NCI-H1930 (cell line): ENCODE data around the gene HNRNPAB.
"Not testable (repeated sequence)": the region's sequence is repeated elsewhere in the genome, so short reads cannot be mapped to it uniquely, and the experiment has no call there.

Experiments used
- DNase-seq, 2 experiments: peaks; one replicate each; lab custom pipeline; 2025; lab: John Stamatoyannopoulos, UW

Gene HNRNPAB

DNA sequence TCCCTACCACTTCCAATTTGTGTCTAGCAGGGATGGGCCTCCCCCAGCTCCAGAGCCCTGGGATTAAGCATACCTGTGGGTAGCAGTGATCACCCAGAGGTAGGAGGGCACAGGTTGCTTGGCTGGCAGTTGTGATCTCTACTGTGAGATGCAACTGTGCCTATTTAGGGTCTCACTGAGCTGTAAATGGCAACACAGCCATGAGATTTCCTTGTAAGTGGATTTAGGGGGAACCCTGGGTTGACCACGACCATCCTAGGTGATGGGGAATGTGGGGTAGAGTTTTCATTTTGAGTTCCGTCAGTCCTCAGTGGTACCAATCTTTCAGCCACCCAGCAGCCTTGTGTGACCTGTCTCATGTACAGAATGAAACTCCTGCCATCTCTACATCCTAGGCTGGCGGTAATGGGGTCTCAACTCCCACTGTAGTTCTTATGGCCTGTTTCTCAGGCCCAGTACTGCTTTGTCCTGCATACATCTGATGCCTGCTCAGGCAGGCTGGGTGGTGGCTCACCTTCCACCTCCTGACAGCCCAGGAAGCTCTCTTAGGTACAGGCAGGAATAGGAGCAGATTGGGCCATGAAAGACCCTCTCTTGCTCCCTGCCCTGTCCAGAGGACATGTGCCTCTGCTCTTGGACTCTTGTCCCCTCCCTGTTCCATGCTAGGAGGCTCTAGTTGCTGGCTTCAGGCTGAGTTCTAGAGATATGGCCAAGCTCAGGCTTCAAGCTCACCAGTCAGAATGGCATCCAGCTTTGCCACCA, 8.1 kb downstream of the HNRNPAB start:
- no peak for DNase-seq

DNA sequence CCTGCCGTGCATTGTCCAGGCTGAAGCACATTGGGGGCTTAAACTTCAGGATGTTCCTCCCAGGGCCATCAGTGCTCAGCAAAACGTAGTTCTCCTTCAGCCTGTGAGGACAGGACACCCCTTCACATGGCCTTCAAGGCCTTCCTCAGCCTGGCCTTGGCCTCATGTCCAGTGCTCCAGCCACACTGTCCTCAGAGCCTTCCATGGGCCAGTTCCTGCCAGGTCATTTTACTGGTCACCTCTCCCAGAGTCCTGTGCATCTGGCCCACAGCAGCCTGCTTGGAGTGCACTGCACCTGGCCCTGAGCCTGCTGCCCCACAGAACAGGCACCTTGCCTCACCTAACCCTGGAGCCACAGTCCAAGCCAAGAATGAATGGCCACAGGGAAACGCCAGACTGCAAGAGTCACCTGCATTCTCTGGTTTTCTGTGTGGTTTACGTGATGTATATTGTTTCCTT, 8.7 kb downstream of the HNRNPAB start:
- no peak for DNase-seq

DNA sequence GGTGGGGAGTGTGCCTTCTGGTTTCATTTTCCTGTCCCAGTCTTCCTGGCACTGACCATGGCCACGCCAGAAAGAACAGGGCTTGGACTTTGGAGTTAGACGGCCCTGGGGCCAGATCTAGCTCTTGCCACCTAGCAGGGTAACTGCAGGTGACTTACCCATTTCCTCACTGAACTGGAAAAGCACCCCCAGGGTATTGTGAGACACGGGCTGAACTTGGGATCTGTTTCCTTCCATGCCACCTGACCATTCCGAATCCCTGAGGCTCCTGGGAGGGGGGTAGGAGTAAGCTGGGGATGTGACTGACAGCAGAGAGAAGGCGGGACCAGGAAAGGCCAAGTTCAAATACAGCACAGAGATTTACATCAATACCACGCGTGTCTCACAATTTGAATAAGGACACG, 9.4 kb downstream of the HNRNPAB start:
- DNase-seq = no peak

DNA sequence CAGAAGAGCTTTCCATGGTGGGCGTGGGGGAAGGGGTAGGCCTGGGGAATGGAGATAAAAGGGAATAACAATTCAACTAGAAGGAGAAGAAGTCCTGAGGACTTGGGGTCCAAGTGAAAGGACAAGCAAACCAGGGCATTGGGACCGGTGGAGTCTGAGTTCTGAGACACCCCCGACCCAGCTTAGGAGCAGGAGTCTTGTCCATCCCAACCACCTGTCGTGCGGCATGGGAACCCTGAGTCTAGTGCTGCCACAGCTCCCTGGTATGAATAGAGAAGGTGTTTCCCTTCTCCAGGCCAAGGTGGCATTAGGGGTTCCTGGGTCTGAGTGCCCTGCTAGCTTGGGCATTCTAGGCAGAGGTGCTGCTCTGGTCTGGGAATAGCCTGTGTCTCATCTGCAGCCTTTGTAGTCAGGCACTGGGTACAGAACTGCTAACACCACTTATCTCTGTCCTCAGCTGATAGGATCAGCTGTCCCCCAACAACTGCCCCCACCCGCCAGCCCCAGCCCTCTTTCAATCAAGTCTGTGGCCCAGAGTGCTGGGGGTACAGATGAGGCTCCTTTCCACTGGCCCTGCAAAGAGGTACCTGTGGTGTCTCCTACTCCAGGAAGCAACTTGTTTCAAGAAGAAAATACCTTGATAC, 9.9 kb downstream of the HNRNPAB start:
- no peak for DNase-seq

DNA sequence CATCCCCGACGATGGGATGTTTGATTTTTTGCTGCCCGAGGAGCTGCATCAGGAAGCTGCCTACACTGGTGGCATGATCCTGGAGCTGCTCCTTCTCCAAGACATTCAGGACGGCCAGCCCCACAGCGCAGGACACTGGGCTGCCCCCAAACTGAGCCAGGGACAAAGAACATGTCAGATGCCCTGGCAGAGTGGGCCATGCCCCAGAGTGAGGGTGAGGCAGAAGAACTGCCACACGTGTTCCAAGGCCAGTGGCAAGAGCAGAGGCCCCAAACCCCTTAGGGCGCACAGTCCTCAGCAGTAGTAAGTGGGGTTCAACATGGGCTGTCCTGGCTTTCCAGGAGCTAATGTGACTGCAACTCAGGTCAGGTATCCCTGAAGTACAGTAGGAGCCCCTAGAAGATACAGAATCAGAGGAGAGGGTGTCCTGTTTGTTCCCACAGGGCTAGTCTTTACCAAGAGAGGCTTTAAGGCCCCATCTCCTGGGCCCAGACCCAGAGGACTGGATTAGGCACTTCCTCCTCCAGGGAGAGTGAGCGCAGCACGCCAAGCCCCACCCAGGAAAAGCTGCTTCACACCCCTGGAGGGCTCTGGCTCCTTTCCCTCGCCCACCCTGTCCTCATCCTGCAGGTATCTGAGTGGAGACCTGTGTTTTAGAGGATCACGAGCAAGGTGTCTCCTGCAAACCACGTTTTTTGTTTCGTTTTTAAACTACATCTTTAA, 11.1 kb downstream of the HNRNPAB start:
- DNase-seq = no peak

DNA sequence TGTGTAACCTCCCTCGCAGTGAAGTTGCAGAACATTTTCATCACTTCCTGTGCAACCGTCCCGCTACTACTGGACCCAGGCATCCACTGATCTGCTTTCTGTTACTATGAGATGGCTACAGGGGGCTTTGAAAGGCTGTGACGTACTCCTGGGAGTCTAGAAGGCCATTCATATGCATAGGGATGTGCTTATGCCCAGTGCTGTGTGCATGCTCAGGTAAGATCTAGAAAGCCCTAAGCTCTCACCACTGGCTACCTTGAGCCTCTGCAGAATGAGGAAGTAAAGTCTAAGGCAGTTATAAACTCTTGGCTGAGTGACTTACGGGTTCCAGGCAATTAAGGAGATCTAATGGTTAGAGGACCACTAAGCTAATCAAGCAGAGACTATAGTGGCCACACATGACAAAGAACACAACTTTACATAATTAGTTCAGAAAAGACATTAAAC, 11.8 kb downstream of the HNRNPAB start:
- DNase-seq = no peak

DNA sequence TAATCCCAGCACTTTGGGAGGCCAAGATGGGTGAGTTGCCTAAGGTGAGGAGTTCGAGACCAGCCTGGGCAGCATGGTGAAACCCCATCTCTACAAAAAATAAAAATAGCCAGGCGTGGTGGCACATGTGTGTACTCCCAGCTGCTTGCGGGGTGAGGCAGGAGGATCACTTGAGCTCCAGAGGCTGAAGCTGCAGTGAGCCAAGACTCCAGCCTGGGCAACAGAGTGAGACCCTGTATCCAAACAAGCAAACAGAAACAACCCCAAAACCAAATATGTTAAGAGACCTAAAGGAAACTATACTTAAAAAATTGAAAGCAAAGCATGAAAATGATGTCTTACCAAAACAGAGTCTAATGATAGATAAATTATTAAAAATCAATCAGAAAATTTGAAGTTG, 12.4 kb downstream of the HNRNPAB start:
- no peak for DNase-seq

DNA sequence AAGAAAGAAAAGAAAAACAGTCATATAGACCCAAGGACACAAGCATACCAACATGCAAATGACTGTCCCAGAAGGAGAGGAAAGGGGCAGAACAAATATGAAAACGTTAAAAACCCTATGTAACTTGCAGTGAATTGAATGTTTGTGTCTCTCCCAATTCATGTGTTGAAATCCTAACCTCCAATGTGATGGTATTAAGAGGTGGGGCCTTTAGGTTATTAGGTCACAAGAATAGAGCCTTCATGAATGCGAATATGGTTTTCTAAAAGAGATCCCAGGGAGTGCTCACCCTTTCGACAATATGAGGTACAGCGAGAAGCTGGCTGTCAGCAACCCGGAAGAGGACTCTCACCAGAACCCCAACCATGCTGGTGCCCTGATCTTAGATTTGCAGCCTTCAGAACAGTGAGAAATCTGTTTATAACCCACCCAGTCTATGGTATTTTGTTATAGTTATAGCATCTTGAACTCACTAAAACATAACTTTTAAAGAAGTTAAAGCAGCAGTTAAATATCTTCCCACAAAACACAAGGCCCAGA, 14.0 kb downstream of the HNRNPAB start:
- no peak for DNase-seq

DNA sequence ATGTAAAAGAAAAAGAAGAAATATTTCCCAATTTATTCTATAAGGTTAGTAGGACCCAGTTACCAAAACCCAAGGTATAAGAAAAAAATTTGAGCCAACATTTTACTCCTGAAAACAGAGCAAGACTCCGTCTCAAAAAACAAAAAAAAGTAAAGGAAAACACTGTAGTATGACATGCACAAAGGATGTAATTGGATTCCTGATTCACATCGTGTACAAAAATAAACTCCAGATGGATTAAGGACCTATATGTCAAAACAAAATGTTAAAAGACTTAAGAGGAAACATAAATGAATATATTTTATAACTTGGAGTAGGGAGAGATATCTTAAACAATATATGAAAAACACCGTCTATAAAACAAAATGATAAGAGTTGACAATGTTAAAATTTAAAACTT, 14.5 kb downstream of the HNRNPAB start:
- no peak for DNase-seq

DNA sequence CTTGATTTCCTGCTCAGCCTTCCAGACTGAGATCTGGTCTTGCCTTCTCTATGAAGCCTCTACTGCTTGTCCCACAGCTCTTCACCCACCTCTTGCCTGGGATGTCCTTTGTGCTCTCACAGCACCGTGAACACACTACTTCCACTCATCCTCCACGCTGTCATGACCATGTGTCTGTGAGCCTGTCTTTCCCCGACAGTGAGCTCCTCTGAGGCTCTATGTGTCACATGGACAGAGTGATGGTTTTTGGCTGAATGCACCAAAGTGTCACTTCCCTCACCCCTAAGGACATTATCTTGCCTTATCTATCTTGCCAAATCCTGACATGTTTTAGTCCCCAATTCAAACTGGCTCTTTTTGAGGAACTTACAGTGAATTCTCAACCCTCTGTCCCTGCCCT, 16.9 kb downstream of the HNRNPAB start:
- no peak for DNase-seq

DNA sequence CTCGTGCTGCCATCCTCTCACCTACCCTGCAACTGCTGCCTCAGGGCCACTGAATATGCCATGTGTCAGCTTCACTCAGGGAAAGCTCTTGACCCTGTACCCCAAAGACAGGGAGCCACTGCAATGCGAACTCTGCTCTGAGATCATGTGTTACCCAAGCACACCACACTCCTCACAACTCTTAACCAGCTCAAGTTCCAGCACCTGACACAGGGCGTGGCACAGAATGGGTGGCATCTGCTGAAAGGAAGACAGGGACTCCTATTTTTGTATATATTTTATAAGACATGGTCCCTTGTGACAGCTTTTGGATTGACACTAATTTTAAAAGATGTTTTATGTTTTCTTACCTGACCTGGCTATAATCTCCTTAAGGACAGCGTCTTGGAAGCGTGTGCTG, 17.5 kb downstream of the HNRNPAB start:
- no peak for DNase-seq

DNA sequence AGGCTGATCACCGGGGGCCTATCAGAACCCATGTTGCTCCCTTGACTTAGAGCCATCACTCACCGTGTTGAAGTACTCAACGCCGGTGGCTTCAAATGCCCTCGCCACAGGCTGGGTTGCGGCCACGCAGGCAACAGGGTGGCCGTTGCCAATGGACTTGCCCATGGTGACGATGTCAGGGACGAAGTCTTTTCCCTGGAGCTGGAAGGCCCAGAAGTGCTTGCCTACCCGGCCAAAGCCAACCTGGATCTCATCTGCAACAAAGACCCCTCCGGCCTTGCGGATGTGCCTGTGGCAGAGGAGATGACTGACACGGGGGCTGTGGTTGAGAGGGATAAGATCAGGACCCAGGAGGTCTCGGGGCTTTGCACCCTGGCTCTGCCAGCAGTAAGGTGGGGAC, 18.0 kb downstream of the HNRNPAB start:
- no peak for DNase-seq

DNA sequence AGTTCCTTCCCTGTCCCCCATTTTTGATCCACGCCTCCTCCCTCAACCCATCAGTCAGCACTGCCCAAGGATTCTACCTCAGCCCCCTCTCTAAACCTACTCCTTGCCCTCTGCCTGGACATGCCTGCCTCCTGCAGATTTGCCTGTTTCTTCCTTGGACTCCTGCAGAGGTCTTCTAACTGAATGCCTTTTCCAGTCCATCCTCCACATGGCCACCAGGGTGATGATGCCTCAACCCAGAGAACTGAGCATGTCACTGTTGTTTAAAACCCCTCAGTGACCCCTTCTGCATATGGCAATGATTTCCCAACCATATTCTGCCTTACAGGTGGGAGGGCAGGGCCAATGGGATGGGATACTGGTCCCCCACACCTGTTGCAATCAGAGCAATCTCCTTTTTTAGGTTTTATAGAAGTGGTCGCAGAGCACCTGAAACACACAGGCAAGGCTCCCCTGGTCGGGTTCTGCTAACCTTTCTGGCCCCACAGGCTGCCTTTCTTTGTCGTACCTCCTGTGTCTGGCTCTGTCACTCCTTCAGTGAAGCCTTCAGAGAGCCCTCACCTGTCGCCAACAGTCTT, 19.0 kb downstream of the HNRNPAB start:
- no peak for DNase-seq

DNA sequence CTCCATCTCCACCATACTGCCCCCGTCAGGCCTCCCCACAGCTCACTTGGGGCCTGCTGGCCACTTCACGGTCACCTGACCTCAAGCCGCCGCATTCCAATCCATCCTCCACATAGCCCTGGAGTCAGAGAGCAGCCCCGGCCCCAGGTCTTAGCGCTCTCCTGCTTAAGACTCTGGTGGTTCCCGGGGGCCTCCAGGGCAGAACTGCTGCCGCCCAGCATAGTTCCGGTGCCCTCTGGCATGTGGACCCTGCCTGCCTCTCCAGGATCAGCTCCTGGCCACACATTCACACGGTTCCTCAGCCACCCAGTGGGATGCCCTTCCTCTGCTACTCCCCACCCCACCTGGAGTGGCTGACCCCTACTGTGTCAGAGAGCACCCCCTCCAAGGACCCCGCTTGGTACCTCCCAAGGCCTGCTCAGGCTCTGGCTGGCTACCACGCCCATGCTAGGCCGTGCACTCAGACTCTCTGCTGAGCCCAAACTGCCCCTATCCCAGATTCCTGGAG, 19.5 kb downstream of the HNRNPAB start:
- no peak for DNase-seq

DNA sequence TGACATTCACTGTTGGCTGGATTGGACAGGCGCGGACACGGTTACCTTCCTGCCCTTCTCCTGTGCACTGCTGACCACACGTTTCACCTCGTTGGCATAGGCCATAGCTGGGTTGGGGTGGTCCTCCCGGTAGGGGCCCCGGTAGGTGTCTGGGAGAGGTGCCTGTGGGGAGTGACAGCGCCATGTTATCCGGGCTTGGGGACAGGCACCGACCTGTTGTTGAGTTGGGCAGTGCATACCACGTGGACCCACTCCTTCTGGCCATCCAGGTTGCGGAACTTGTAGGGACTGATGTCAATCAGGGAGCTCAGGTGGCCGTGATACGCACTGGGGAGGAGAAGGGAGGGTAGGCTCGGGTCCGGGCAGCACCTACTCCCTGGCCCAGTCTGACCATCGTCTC, 20.1 kb downstream of the HNRNPAB start:
- DNase-seq = no peak

DNA sequence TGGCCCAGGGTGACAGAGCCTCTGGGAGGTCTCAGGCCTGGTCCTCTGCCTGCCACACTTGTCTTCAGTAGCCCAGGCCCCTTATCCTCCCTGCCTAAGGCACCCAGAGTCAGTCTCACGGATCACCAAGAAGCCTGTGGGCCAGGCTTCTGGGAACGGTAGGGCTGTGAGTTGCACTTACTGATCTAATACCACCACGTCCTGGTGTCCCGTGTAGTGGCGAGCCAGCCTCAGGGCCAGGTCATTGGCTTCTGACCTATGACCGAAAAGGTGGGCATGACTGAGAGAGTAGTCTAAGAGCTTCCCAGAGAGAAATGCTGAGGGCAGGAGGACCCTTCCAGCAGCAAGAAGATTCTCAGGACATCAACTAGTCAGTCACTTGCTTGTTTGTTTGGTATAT, 20.8 kb downstream of the HNRNPAB start:
- DNase-seq = no peak

DNA sequence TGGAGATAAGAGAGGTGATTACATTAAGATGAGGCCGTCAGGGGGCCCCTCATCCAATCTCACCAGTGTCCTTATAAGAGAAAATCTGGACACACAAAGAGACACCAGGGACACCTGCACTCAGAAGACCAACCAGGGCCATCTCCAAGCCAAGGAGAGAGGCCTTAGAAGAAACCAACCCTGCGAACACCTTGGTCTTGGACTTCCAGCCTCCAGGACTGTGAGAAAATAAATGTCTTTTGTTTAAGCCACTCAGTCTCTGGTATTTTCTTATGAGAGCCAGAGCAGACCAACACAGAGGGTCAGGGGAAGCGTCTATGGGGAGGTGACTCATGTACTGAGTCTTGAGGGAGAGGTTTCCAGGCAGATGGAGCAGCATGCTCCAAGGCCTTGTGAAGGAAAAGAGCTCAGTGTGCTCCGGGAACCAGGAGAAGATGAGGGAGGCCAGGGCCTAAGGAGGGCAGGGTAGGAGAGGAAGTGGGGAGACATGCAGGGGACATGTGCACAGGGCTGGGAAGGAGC, 22.9 kb downstream of the HNRNPAB start:
- DNase-seq = no peak

DNA sequence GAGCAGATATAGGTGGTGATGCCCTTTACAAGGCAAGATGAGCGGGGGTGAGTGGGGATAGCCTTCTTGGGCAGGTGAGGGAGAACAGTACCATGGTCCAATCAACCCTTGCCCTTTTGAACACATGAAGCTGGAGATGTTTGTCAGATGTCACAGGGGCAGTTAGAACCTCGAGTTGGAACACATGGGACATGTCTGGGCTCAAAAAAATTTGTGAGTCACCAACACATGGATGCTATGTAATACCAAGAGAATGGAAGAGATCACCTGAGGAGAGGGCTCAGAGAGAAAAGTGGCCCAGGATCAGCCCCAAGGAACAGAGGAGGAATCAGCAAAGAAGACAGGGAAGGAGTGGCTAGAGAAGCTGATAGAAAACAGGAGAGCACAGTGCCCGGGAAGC, 23.6 kb downstream of the HNRNPAB start:
- DNase-seq = no peak

DNA sequence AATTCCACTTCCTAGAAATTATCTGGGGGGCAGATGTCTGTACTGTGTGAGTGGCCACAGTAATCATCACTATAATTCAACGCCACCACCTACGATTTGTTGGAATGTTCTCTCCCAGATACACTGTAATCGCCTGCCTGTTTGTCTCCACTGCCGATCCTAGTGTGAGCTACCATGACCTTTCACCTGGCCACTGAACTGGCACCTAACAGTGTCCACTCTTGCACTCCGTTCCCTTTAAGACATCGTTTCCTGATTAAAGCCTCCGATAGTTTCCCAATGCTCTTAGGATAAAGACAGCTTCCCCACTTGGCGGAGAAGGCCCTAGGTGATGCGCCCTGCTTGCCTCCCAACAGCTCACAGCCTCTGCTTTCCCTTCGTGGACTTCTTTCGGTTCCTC, 24.3 kb downstream of the HNRNPAB start:
- DNase-seq = no peak

DNA sequence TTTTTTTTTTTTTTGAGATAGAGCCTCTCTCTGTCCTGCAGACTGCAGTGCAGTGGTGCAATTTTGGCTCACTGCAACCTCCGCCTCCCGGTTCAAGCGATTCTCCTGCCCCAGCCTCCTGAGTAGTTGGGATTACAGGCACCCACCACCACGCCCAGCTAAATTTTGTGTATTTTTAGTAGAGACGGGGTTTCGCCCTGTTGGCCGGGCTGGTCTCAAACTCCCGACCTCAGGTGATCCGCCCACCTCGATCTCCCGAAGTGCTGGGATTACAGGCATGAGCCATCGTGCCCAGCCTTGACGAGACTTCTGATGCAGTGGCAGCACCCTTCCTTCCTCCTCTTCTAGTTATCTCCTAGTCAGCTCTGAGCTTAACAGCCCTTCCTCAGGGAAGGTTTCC, 24.8 kb downstream of the HNRNPAB start:
- DNase-seq = not testable (repeated sequence)

DNA sequence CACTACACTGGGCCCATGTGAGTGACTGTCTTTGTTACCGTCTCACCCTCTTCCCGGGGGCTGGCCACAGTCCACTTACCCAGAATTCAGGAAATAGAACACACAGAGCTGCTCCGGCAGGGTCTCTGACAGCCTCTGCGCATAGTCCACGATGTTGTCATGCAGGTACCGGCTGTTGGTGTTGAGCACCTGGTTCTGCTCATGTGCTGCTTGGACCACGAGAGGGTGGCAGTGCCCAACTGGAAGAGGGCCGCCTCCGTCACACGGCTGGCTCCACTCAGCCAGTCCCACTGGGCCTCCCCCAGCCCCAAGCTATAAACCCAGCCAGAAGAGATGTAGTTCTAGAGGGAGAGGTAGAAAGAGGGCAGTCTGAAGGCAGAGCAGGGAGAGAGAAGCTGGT, 25.5 kb downstream of the HNRNPAB start:
- DNase-seq = no peak
